DMS 273 treated with DMSO at 0.1 percent for 48 hours (cell line): ENCODE data around the gene PPP2R5A.
"Not testable (repeated sequence)": the region's sequence is repeated elsewhere in the genome, so short reads cannot be mapped to it uniquely, and the experiment has no call there.

Source experiments
- DNase-seq: peaks from one replicate; lab custom pipeline; 2025; lab: John Stamatoyannopoulos, UW

The PPP2R5A gene

DNA sequence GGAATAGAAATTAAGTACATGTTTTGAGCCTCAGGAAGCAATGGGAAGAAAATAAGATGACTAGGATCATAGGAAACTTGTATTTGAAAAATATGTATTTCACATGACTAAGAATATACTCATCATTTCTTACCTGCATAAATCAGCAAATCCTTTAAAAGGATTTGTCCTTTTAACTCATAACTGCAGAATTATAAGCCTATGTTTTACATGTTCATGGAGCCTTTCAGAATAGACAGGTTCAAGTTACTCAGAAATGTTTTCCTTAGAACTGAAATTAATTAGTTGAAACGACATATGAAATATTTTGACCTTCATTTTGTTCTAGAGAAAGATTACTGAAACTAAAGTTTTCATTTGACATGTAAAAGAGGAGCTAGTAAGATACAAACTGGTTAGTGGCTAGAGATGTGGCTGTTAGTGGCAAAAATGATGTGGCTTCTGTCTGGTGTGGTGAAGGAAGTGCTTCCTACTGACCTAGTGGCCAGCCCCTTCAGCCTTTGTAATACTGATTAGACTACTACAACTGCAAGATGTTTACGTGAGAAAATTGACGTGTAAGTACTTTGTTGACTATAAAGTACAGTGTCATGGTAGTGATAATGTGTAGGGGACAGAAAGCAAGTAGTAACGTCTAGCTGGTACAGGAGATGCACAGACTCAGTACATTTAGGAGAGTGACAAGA is 74.7 kb downstream of the PPP2R5A start:
- no peak for DNase-seq

DNA sequence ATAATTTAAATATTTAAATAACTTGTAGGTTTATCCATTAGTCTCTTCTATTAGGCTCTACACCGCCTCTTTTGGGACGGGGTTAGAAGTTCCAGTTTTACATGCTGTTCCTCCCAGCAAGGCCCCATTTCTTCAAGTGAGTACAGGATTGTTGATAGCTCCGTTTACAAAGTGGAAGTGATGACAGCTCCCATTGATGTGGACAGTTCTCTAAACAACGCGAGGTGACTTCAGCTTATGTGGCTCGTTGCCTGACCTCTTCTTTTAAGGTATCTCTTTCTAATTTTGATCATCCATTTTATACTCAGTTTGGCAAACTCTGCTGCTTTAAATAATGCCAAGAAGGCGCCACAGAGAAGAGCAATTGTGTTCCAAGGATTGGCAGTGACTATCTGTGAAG is 79.8 kb downstream of the PPP2R5A start:
- DNase-seq = no peak

DNA sequence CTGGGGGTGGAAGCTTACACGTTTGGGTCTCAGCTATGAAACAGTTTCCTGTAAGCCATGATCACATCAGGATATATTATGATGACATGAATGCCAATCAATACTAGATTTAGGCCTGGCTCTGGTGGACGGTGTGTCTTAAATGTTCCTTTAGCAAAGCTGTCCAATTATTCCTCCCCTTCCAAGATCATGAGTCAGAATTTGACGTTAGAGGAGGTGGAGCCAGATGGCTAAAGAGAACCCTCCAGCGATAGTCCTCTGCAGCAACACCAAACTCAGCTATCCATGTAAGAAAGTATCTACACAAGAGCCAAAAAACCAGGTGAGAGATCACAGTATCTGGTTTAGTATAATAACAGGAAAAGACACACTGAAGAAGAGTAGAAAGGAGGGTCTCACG is 81.7 kb downstream of the PPP2R5A start:
- no peak for DNase-seq

DNA sequence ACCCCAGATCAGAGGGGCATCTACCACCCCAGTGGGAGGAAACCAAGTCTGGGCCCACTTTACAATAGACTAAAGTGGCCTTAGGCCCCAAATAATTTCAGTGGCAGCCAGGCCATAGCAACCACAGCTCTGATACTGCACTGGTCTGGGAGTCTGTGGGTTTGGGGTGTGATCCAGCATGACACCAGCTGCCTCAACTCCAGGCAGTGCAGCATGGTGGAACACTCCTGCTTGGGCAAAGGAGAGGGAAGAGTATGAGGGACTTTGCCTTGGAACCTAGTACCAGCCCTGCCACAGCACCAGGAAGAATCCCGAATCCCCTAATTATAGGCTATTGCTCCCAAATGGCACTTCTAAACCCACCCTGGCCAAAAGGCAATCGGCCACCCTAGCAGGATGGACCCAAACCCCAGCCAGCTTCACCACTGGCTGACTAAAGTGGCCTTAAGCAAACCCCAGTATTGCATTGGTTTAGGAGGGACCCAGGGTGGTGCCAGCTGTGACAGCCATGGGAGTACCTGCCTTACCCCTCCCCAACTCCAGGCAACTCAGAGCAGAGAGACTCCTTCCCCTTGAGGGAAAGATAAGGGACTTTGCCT is 82.4 kb downstream of the PPP2R5A start:
- DNase-seq = no peak

DNA sequence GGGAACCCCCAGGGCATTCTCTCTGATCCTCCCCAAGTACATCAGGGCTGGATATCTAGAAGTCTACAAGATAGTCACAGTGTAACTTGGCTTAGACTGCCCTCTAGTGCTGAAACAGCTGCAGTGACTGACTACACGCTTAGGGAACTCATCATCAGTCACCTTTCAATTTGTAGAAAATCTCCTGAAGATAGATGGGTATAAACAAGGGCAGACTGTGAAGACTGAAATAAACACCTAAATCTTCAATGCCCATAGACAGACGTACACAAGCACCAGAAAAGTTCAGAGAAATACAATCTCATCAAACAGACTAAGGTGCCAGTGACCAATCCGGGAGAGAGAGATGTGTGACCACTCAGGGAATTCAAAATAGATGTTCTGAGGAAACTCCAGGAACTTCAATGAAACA is 82.9 kb downstream of the PPP2R5A start:
- peak; percentile 39 for DNase-seq

DNA sequence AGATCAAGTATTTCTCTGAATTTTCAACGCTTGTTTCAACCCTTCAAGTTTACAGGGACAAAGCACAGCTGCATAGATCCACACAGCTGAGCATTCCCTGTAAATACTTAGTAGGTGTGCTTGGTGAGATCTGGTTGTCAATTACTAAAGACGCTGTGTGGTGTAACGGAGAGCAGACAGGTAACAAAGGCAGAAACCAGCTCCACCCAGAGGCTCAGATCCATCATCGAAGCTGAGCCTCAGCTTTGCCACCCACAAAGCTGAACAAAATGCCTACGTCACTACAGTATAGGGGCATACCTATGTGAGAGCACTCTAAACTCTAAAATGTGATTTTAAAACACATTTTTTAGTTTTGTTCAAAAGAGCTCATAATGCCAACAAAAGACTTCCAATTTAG is 90.8 kb downstream of the PPP2R5A start:
- DNase-seq = no peak

DNA sequence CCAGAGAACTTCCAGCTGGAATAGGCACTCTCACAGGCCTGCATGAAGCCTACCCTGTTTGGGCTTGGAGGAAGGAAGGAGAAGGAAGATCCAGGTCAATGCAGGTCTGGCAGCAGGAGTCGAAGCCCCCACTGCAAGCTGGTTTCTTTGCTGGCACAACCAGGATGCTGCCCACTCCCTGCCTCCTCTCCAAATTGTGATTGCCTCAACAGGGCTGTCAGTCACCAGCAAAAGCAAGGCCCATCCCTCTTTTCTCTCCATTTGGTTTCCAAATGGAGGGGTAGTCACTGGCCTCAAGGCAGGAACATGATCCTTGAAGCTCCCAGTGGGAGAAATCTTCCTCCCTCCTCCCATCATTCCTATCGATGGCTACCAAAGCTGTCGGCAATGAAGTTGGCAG is 92.4 kb downstream of the PPP2R5A start:
- DNase-seq = no peak

DNA sequence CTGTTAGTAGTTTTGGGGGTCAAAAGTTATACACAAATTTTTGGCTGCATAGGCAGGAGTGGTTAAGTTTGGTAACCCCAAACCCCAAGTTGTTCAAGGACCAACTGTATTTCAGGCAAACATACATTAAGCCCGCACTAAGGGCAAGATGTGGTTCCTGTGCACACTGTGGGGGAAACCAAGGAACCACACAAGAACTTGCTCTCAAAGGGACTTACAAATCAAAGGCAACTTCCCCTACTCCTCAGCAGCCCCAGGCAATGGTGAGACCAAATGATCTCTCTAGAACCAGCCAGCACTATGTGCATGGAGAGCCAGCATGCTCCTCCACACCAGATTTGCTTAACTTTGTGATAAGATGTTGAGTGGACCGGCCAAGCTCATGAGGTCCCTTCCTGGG is 94.2 kb downstream of the PPP2R5A start:
- no peak for DNase-seq

DNA sequence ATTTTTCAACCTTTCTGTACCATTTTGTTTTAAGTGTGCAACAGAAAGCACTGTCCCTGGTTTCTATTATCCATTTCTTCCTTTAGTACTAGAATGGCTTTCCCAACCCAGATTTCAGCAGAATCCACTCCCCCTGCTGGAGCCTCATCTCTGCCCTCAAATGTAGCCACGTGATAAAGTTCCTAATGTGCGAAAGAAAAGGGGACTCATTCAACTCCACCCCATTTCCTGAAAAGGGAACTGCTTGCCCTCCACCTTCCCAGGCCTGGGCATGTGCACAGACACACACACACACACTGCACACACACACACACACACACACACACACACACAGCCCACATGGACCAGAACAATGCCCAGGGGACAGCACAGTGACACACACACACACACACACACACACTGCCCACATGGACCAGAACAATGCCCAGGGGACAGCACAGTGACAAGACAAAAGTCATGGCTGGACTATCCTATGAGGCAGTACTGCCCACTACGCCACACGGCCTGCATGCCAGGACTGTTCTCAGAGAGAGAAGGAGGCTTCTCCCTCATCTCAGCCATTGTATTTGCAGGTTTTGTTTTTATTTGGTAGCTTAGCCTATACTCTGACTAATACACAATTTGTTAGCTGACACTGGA is 96.3 kb downstream of the PPP2R5A start:
- DNase-seq = no peak

DNA sequence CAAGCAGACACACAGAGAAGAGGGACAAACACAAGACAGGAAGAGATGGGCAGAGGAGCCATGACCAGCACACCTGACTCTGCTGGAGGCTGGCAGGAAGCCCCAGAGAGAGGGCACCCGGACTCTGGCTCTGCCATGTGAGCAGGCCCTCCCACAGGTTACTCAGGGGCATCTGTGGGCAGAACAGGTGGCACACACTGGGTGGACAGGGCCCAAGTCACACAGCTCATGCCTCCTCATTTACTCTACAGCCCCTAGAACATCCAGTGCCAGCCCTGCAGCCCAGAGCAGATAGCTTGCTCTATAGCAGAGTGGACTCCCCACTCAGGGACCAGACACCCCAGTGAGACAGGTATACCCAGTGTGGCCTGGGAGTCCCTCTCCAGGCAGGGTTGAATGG is 100.8 kb downstream of the PPP2R5A start:
- no peak for DNase-seq

DNA sequence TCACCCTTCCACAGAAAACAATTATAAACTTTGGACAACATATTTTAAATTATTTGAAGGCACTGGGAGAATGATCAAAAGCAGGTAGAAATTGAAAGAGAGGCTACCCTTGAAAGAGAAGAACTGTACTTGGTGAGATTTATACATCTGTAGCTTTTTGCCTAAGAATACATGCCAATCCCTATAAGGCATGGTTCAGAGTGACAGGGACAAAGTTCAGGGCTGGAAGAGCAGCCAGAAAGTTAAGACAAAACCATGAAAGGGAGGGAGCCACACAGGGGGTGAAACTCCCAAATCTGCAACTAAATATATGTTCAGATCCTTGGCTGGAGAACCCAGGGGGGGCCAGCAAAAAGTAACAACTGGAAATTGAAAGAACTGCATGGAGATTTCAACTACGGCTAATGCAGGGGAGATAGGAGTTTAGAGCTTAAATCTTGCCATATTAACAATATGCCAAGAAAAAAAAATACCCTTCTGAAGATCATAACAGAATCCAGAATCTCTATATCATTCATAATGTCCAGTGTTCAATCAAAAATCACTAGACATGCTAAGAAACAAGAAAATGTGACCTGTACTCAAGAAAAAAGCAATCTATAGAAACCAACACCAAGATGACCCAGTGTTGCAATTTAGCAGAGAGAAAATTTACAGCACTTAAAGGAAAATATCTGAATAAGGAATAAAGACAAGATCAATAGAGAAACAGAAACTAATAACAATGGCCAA is 103.9 kb downstream of the PPP2R5A start:
- no peak for DNase-seq

DNA sequence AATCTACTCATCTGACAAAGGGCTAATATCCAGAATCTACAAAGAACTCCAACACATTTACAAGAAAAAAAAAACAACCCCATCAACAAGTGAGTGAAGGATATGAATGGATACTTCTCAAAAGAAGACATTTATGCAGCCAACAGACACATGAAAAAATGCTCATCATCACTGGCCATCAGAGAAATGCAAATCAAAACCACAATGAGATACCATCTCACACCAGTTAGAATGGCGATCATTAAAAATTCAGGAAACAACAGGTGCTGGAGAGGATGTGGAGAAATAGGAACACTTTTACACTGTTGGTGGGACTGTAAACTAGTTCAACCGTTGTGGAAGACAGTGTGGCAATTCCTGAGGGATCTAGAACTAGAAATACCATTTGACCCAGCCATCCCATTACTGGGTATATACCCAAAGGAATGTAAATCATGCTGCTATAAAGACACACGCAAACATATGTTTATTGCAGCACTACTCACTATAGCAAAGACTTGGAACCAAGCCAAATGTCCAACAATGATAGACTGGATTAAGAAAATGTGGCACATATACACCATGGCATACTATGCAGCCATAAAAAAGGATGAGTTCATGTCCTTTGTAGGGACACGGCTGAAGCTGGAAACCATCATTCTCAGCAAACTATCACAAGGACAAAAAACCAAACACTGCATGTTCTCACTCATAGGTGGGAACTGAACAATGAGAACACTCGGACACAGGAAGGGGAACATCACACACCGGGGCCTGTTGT is 110.6 kb downstream of the PPP2R5A start:
- not testable (repeated sequence) for DNase-seq

DNA sequence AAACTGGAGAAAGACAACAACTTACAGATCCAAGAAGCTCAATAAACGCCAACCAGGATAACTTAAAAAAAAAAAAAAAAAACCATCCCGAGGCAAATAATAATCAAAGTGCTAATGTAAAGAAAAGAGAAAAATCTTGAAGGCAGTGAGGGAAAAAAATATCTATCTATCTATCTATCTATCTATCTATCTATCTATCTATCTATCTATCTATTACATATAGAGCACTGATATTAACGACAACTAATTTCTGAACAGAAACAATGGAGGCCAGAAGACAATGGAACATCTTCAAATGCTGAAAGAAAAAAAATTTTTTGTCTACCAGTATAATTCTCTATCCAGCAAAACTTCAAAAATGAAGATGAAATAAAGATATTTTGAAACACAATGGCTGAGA is 111.4 kb downstream of the PPP2R5A start:
- no peak for DNase-seq

DNA sequence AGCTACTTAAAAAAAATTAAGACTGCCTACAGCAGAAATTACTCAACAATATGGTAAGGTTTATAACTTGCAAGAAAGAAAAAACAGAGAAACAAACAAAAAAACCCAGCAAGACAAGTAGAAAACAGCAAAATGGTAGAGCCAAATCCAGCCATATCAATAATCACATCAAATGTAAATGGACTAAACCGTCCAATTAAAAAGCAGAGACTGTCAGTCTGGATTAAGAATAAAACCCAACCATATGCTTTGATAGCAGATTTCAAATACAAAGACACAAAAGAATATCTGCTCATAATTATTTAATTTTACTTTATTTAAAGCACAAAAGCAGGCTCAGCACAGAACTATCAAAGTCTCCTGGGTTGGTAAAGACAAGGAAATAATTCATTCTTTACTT is 112.0 kb downstream of the PPP2R5A start:
- no peak for DNase-seq

DNA sequence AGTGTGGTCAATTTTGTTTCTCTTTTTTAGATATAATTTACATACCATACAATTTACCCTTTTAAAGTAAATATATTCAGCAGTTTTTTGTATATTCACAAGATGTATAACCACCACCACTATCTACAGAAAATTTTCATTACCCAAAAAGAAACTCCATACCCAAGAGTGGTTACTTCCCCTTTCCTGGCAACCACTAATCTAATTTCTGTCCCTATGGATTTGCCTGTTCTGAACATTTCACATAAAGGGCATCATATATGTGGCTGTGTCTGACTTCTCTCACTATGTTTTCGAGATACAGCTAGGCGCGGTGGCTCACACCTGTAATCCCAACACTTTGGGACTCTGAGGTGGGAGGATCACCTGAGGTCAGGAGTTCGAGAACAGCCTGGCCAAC is 115.8 kb downstream of the PPP2R5A start:
- no peak for DNase-seq

DNA sequence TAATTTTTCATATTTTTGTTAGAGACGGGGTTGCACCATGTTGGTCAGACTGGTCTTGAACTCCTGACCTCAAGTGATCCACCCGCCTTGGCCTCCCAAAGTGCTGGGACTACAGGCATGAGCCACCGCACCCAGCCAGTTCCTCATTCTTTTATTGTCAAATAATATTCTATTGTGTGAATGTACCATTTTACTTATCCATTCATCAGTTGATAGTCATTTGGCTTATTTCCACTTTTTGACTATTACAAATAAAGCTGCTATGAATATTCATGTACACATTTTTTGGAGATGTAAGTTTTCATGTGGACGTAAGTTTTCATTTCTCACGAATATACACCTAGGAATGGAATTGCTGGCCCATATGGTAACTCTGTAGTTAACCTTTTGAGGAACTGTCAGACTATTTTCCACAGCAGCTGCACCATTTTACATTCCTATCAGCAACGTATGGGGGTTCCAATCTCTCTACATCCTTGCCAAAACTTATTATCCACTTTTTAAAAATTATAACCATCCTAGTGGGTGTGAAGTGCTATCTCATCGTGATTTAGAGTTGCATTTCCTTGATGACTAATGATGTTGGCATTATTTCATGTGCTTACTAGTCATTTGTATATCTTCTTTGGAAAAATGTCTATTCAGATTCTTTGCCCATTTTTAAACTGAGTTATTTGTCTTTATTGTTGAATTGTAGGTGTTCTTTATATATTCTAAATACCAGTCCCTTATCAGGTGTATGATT is 116.8 kb downstream of the PPP2R5A start:
- no peak for DNase-seq

DNA sequence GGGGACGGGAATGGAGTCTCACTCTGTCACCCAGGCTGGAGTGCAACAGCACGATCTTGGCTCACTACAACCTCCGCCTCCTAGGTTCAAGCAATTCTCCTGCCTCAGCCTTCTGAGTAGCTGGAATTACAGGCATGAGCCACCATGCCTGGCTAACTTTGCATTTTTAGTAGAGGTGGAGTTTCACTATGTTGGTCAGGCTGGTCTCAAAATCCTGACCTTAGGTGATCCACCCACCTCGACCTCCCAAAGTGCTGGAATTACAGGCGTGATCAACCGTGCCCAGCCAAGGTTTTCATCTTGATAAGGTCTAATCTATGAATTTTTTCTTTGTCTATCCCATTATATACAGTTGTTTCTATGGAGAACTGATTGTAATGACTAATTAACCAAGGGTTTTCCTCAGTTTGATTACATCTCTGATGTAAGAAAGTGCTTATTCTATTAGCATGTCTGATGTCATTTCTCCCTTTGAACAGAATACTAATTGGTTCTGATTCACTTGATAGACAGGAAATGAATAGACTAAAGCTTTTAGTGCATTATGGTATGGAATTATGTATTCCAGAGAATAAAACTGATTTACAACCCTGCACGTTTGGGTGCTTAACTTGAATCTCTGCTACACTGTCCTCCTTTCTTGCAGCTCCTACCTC is 117.6 kb downstream of the PPP2R5A start:
- no peak for DNase-seq

DNA sequence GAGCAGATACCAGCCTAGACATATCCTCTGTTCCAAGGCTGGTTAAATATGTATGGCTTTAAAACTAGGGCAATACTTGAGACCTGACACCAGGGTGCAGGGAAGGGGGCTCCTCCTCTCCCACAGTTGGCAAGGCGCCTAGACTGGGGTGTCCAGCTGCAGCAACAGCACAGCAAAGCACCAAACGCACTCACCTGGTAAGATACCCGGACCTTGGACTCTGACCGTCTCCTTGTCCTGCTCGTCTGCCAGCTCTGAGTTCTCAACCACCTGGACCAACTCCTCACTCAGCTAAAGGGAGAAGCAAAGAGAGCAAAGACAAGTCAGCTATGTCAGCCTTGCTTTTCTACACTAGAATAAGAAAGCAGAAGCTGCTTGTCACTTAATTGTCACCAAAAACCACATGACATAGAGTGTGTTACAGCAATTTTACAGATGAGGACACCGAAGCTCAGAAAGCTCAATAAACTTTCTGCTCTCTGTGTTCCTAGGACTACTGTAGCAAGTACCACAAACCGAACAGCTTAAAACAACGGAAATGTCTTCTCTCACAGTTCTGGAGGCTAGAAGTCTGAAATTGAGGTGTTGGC is 125.1 kb downstream of the PPP2R5A start:
- no peak for DNase-seq
